GM12878 (cell line): Measurements from ENCODE around the gene VASP. TPM values are rescaled to one million over a fixed set of nuclear protein-coding genes. Genes with fewer than 3 reads are reported as not detected.
A peak's percentile ranks its signal among the peaks of the same experiment; 100 is the strongest.

ENCODE experiments used
- ATAC-seq: fragments of 200-7000 bp; cut with Tn5 transposase; 3 replicates; pipeline ENCODE4 v1.9.1; 2020; ENCODE audit warnings: mild to moderate bottlenecking, moderate library complexity
- Bru-seq: library from RNA; stranded (reverse); fragments of 400-500 nt; gene quantifications from one replicate; lab custom pipeline; 2021; lab: Mats Ljungman, UMichigan
- BruChase-seq, 2 experiments: library from RNA; stranded (reverse); fragments of 400-500 nt; gene quantifications; one replicate each; lab custom pipeline; 2021; lab: Mats Ljungman, UMichigan
- BruUV-seq: library from RNA; stranded (reverse); fragments of 400-500 nt; replicated peaks from 2 replicates; lab custom pipeline; 2021; lab: Mats Ljungman, UMichigan
- CTCF ChIA-PET: fragments of 300-600 bp; sonication (Branson Sonifier 250); formaldehyde crosslinking; extraction: SDS; loops from one replicate; lab custom pipeline; 2021; ENCODE audit warnings: inconsistent platforms; lab: Yijun Ruan, JAX
- POLR2A ChIA-PET: fragments of 350-600 bp; formaldehyde crosslinking; extraction: SDS; loops from one replicate; lab custom pipeline; 2021; ENCODE audit warnings: inconsistent platforms; lab: Charles Lee
- RAD21 ChIA-PET: fragments of 300-600 bp; sonication (Branson Sonifier 250); formaldehyde crosslinking; loops from one replicate; lab custom pipeline; 2023; ENCODE audit warnings: antibody characterized with exemption; ENCODE audit not compliant: unreplicated experiment; lab: Charles Lee
- SMC1A ChIA-PET: fragments of 300-600 bp; sonication (Branson Sonifier 250); formaldehyde crosslinking; loops from one replicate; lab custom pipeline; 2023; ENCODE audit not compliant: unreplicated experiment, uncharacterized antibody; lab: Charles Lee
- DNase-seq: peaks from one replicate; pipeline ENCODE4 v3.0.0-alpha.2; 2011; ENCODE audit warnings: low read depth, low spot score
- FAIRE-seq: peaks from 3 replicates; lab custom pipeline; 2011; peaks lifted over from hg19 to GRCh38; lab: Jason Lieb, UNC
- H2AFZ ChIP-seq: 2 replicates; pipeline ENCODE4 v1.6.0; 2011; ENCODE audit warnings: low read depth, low read length, control low read depth; ENCODE audit not compliant: control insufficient read depth
- H3K27ac ChIP-seq: 2 replicates; pipeline ENCODE4 v1.5.1; 2011; ENCODE audit warnings: control low read depth; ENCODE audit not compliant: control insufficient read depth, insufficient read depth
- H3K27me3 ChIP-seq, 2 experiments: replicated peaks in 1 of 2; 2 replicates each; pipeline versions ENCODE4 v1.6.0 to v1.6.1; 2011; ENCODE audit warnings: low read length in 1 of 2; ENCODE audit not compliant: control insufficient read depth in 2 of 2, insufficient read depth in 2 of 2
- H3K36me3 ChIP-seq, 2 experiments: 2 replicates each; pipeline ENCODE4 v1.5.1; 2011; ENCODE audit warnings: low read length in 1 of 2; ENCODE audit not compliant: control insufficient read depth in 2 of 2, insufficient read depth in 2 of 2
- H3K4me1 ChIP-seq: 2 replicates; pipeline ENCODE4 v1.6.1; 2011; ENCODE audit warnings: mild to moderate bottlenecking, low read length, moderate library complexity, mixed read lengths; ENCODE audit not compliant: control insufficient read depth, insufficient read depth
- H3K4me2 ChIP-seq: 2 replicates; pipeline ENCODE4 v1.6.0; 2011; ENCODE audit warnings: control low read depth; ENCODE audit not compliant: control insufficient read depth, insufficient read depth
- H3K4me3 ChIP-seq: fragments of 200-600 bp; sonication (generic); 2 replicates; pipeline ENCODE4 v1.5.1; 2016
- H3K79me2 ChIP-seq: 2 replicates; pipeline ENCODE4 v1.6.0; 2011; ENCODE audit warnings: low read length; ENCODE audit not compliant: control insufficient read depth, insufficient read depth
- H3K9ac ChIP-seq: 2 replicates; pipeline ENCODE4 v1.8.0; 2011; ENCODE audit warnings: low read length, control low read depth, mixed read lengths; ENCODE audit not compliant: control insufficient read depth, insufficient read depth
- H3K9me3 ChIP-seq: replicated peaks from 3 replicates; pipeline ENCODE4 v1.5.1; 2011; ENCODE audit warnings: mild to moderate bottlenecking, low read length; ENCODE audit not compliant: control insufficient read depth, insufficient read depth
- H4K20me1 ChIP-seq: 2 replicates; pipeline ENCODE4 v1.6.0; 2011; ENCODE audit not compliant: control insufficient read depth, insufficient read depth
- BHLHE40 ChIP-seq, 2 experiments: fragments of 450-650 bp in 1 of 2; IDR thresholded peaks; 2 replicates each; pipeline ENCODE4 v1.6.1; 2011 to 2017; ENCODE audit warnings: low read depth in 2 of 2, borderline replicate concordance in 1 of 2, improper control_type of control experiment in 1 of 2, low read length in 1 of 2, mild to moderate bottlenecking in 1 of 2
- DPF2 ChIP-seq: fragments of 450-650 bp; IDR thresholded peaks from 2 replicates; pipeline ENCODE4 v1.6.1; 2017; ENCODE audit warnings: mild to moderate bottlenecking
- EGR1 ChIP-seq, 2 experiments: IDR thresholded peaks; 1 replicate in 1 of 2; 2 replicates in 1 of 2; pipeline ENCODE4 v1.6.1; 2011 to 2012; ENCODE audit warnings: low read depth in 2 of 2, low read length in 2 of 2, borderline replicate concordance in 1 of 2, mild to moderate bottlenecking in 1 of 2, moderate library complexity in 1 of 2
- HDGF ChIP-seq: fragments of 450-650 bp; IDR thresholded peaks from 2 replicates; pipeline ENCODE4 v1.6.1; 2016; ENCODE audit warnings: antibody characterized with exemption
- JUND ChIP-seq: IDR thresholded peaks from 2 replicates; pipeline ENCODE4 v1.6.1; 2012; ENCODE audit warnings: low read depth, mild to moderate bottlenecking, low read length, improper control_type of control experiment, moderate library complexity
- NFIC ChIP-seq: IDR thresholded peaks from 2 replicates; pipeline ENCODE4 v1.6.1; 2012; ENCODE audit warnings: low read depth, mild to moderate bottlenecking, inconsistent platforms, low read length, moderate library complexity
- NFXL1 ChIP-seq: fragments of 450-650 bp; IDR thresholded peaks from 2 replicates; pipeline ENCODE4 v1.6.1; 2017; ENCODE audit warnings: antibody characterized with exemption, mild to moderate bottlenecking, borderline replicate concordance
- NRF1 ChIP-seq: conservative IDR thresholded peaks from 2 replicates; pipeline ENCODE4 v1.6.1; 2011; ENCODE audit warnings: mild to moderate bottlenecking, low read depth, low read length, improper control_type of control experiment
- RELA ChIP-seq: fragments of 450-650 bp; IDR thresholded peaks from 2 replicates; pipeline ENCODE4 v1.8.0; 2014; ENCODE audit warnings: borderline replicate concordance; ENCODE audit not compliant: partially characterized antibody
- SMAD5 ChIP-seq: IDR thresholded peaks from 2 replicates; pipeline ENCODE4 v1.6.1; 2016; ENCODE audit warnings: antibody characterized with exemption, low read depth
- SREBF1 ChIP-seq: IDR thresholded peaks from 2 replicates; pipeline ENCODE4 v1.6.1; 2012; ENCODE audit warnings: mild to moderate bottlenecking, low read length
- SUZ12 ChIP-seq: fragments of 200-600 bp; sonication (generic); IDR thresholded peaks from one replicate; pipeline ENCODE4 v1.6.1; 2018; ENCODE audit warnings: antibody characterized with exemption, mild to moderate bottlenecking; ENCODE audit not compliant: unreplicated experiment
- YBX1 ChIP-seq: fragments of 450-650 bp; IDR thresholded peaks from 2 replicates; pipeline ENCODE4 v1.6.1; 2016; ENCODE audit warnings: antibody characterized with exemption
- ZNF592 ChIP-seq: fragments of 450-650 bp; IDR thresholded peaks from 2 replicates; pipeline ENCODE4 v1.6.1; 2017; ENCODE audit warnings: mild to moderate bottlenecking, moderate library complexity
- WGBS: methylation state at CpG from one replicate; pipeline ENCODE4 v1.1.6; 2016; ENCODE audit warnings: low lambda C conversion rate; ENCODE audit not compliant: insufficient replicate concordance, insufficient coverage; ENCODE audit errors: missing lambda C conversion rate; 5-methylcytosine and 5-hydroxymethylcytosine counted together
- in situ Hi-C: fragments of 300-500 bp; cut with MboI; formaldehyde crosslinking; loops from 9 replicates; pipeline ENCODE4 v1.14.3; 2018; ENCODE audit warnings: mixed read lengths
- intact Hi-C: fragments of 100-400 bp; cut with micrococcal nuclease; formaldehyde crosslinking; loops from one replicate; pipeline ENCODE4 v1.14.2; 2022; ENCODE audit not compliant: unreplicated experiment
- long read RNA-seq, 2 experiments: library from polyadenylated mRNA; unstranded; transcript quantifications; one replicate each; pipeline ENCODE4 v2.0.0, GENCODE V29; 2019 to 2020
- polyA minus RNA-seq, 3 experiments: library from RNA; depleted of rRNA, polyadenylated mRNA; stranded (reverse); fragments of >200 nt; gene quantifications; 2 replicates each; pipeline ENCODE4 v1.2.3, GENCODE V29; 2011
- polyA plus RNA-seq, 11 experiments: library from polyadenylated mRNA; depleted of rRNA in 4 of 11; unstranded in 6 of 11; stranded (reverse) in 5 of 11; fragments of >200 nt; fragmentation: Nextera tagmentation in 4 of 11; fragmentation: Illumina TruSeq in 1 of 11; extraction: Ambion mirVana in 4 of 11; extraction: Trizol in 1 of 11; gene quantifications; 1 replicate in 1 of 11; 2 replicates in 10 of 11; pipeline versions ENCODE4 v1.2.1 to v1.2.3, GENCODE V29; 2011 to 2016; ENCODE audit warnings: inconsistent platforms in 2 of 11, missing spikeins in 2 of 11, low read depth in 1 of 11
- total RNA-seq, 4 experiments: library from RNA; depleted of rRNA in 3 of 4; stranded (reverse); fragments of >200 nt in 3 of 4; fragmentation: Illumina TruSeq in 1 of 4; extraction: Trizol in 1 of 4; gene quantifications; 2 replicates each; pipeline versions ENCODE4 v1.2.1 to v1.2.3, GENCODE V29; 2013 to 2021

VASP gene
- 67.3 and 71.5 TPM in 2 replicates for total RNA-seq (2013; cell fraction: nucleolus; rRNA removed)
- total RNA-seq (2014; rRNA removed) = 220 and 298 TPM in 2 replicates
- total RNA-seq (2014; rRNA removed; fragmentation: Illumina TruSeq; extraction: Trizol) = 84.2 and 95.6 TPM in 2 replicates
- 217 and 228 TPM in 2 replicates for total RNA-seq (2021)
- polyA plus RNA-seq (2011; ENCODE audit: low read depth) = 35.0 TPM
- polyA plus RNA-seq (2011; rRNA removed) = 59.1 and 74.0 TPM in 2 replicates
- 87.1 and 124 TPM in 2 replicates for polyA plus RNA-seq (2011; cell fraction: cytosol; rRNA removed)
- 95.6 and 133 TPM in 2 replicates for polyA plus RNA-seq (2011; cell fraction: nucleus; rRNA removed)
- polyA plus RNA-seq (2012) = 73.2 and 77.3 TPM in 2 replicates
- 98.4 and 139 TPM in 2 replicates for polyA plus RNA-seq (2014; fragmentation: Illumina TruSeq; extraction: Trizol)
- polyA plus RNA-seq (2014; fragmentation: Nextera tagmentation; extraction: Ambion mirVana) = 10 to 100 TPM; 19.5 to 27.5 TPM
- polyA plus RNA-seq (2014; rRNA removed) = 188 and 276 TPM in 2 replicates
- 10 to 100 TPM; 39.8 to 50.4 TPM for polyA plus RNA-seq (2016; fragmentation: Nextera tagmentation; extraction: Ambion mirVana)
- polyA minus RNA-seq (2011; rRNA and poly(A)+ RNA removed) = 43.7 and 84.4 TPM in 2 replicates
- polyA minus RNA-seq (2011; cell fraction: cytosol; rRNA and poly(A)+ RNA removed) = 58.4 and 68.9 TPM in 2 replicates
- polyA minus RNA-seq (2011; cell fraction: nucleus; rRNA and poly(A)+ RNA removed) = 42.8 and 79.8 TPM in 2 replicates
- Bru-seq, nascent RNA = percentile 87 among the genes with signal in this experiment
- percentile 95 among the genes with signal in this experiment for BruChase-seq, experiment 1, labeled RNA remaining after a 6-hour chase
- percentile 90 among the genes with signal in this experiment for BruChase-seq, experiment 2, labeled RNA remaining after a 2-hour chase
- long read RNA-seq, experiment 1, transcript VASP-201 (13 exons, 2,305 nt) = major isoform, 7 of 12 reads
- long read RNA-seq, experiment 1, partial matches to known transcripts = 3 of 12 reads
- long read RNA-seq, experiment 1, other reads (novel, unspliced or antisense) = 1 of 12 reads
- long read RNA-seq, experiment 2, partial matches to known transcripts = 2 of 4 reads
- long read RNA-seq, experiment 2, other reads (novel, unspliced or antisense) = 2 of 4 reads

- Histone ChIP-seq H2AFZ (peak within 1 kb of the TSS; percentile 86), H3K4me2 (peak within 1 kb of the TSS; percentile 90), H3K9ac (peak within 1 kb of the TSS; percentile 98), H3K9me3 (no peaks in the 10 kb centered on the region; the same call in 2 of the 3 replicates), H3K4me1 (peaks cover 24% of the 10 kb centered on the region), H3K36me3 (no peaks in the 10 kb centered on the region), H3K27me3 (no peaks in the 10 kb centered on the region), H3K4me3 (peak within 1 kb of the TSS; percentile 99), H3K27ac (peak within 1 kb of the TSS; percentile 98), H3K79me2 (peaks cover 57% of the 10 kb centered on the region), H4K20me1 (no peaks in the 10 kb centered on the region)
- ATAC-seq (peak; percentile 64), FAIRE-seq (peak; percentile 54), DNase-seq (peak; percentile 70)
- 1% methylated on average over 58 of the region's 65 CpGs for WGBS
- RAD21 ChIA-PET = interaction anchor here (1.1 to 1.7 kb wide), 2 partner anchors 28 to 135 kb away, joined by 3 to 5 read pairs; no protein-coding TSS in a partner anchor
- CTCF ChIA-PET = interaction anchor here (1.0 kb wide), 1 partner anchor 135 kb away, joined by 6 read pairs; no protein-coding TSS in a partner anchor
- in situ Hi-C loops (no loop called here), intact Hi-C loops (loop anchor here (5.0 kb wide), 1 partner anchor 135 kb away; no protein-coding TSS in a partner anchor)
- no TSS peak for BruUV-seq
- POLR2A ChIA-PET = interaction anchor here (0.6 to 1.9 kb wide), 5 partner anchors 15 to 136 kb away, joined by 3 to 10 read pairs (median 7); no protein-coding TSS in a partner anchor
- SMC1A ChIA-PET = no interaction called here
- no peak for TF ChIP-seq ZNF592
- peak; percentile 28; the same call in 1 of the 2 replicates for TF ChIP-seq JUND
- peak in 1 of 2 experiments; percentile 92; a peak in 2 of 3 replicates for TF ChIP-seq EGR1 (IDR thresholded peaks at IDR 0.05; ENCODE audit: borderline replicate concordance in 1 of 2, low read depth in 2 of 2, low read length in 2 of 2)
- no peak for TF ChIP-seq SREBF1
- peak in 1 of 2 experiments; percentile 51; a peak in 2 of 4 replicates for TF ChIP-seq BHLHE40 (IDR thresholded peaks at IDR 0.05; ENCODE audit: borderline replicate concordance in 1 of 2, low read depth in 2 of 2, low read length in 1 of 2)
- no peak for TF ChIP-seq DPF2
- TF ChIP-seq NRF1 = no peak
- TF ChIP-seq SUZ12 = no peak
- peak; percentile 93 for TF ChIP-seq SMAD5
- no peak for TF ChIP-seq NFIC
- TF ChIP-seq HDGF = no peak
- no peak for TF ChIP-seq YBX1
- TF ChIP-seq RELA = no peak
- no peak for TF ChIP-seq NFXL1
Observed at GRCh38 chr19:45506989-45507871, at the start of gene VASP. Gene VASP (plus strand): TSS chr19:45507479. CDS start chr19:45507772, 293 bp downstream.
